ENCODE measurements around the gene NSG2.

GRCh38 chr5:174155706-174156105, 110.2 kb downstream of the NSG2 start:
- TF ChIP-seq, protein P1, sequence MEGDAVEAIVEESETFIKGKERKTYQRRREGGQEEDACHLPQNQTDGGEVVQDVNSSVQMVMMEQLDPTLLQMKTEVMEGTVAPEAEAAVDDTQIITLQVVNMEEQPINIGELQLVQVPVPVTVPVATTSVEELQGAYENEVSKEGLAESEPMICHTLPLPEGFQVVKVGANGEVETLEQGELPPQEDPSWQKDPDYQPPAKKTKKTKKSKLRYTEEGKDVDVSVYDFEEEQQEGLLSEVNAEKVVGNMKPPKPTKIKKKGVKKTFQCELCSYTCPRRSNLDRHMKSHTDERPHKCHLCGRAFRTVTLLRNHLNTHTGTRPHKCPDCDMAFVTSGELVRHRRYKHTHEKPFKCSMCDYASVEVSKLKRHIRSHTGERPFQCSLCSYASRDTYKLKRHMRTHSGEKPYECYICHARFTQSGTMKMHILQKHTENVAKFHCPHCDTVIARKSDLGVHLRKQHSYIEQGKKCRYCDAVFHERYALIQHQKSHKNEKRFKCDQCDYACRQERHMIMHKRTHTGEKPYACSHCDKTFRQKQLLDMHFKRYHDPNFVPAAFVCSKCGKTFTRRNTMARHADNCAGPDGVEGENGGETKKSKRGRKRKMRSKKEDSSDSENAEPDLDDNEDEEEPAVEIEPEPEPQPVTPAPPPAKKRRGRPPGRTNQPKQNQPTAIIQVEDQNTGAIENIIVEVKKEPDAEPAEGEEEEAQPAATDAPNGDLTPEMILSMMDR (IDR thresholded peaks at IDR 0.05) = no peak
- no peak for TF ChIP-seq POLR2A (IDR thresholded peaks at IDR 0.05)
